Pancreas (tissue), 10 donors: Measurements from ENCODE around the gene EZH1. TPM values are rescaled to one million over a fixed set of nuclear protein-coding genes. Genes with fewer than 3 reads are reported as not detected.

Experiments
- ATAC-seq, 4 donors: fragments of 200-7000 bp; cut with Tn5 transposase; one replicate each; pipeline versions ENCODE4 v1.8.0 to v1.9.1; 2020; ENCODE audit warnings: mild to moderate bottlenecking in 4 of 4, moderate library complexity in 4 of 4
- DNase-seq, 6 donors: peaks; one replicate each; pipeline ENCODE4 v3.0.0-alpha.2; 2020
- FAIRE-seq: peaks from 2 replicates; lab custom pipeline; 2012; peaks lifted over from hg19 to GRCh38; lab: Jason Lieb, UNC
- H3K27ac ChIP-seq, 4 donors: fragments of 200-600 bp; sonication (generic); 1 replicate in 3 of 4; 2 replicates in 1 of 4; pipeline versions ENCODE4 v1.5.0 to v1.8.0; 2020
- H3K27me3 ChIP-seq, 4 donors: fragments of 200-600 bp; one replicate each; pipeline ENCODE4 v1.8.0; 2021
- H3K36me3 ChIP-seq, 3 donors: fragments of 200-600 bp; sonication (generic) in 1 of 3; one replicate each; pipeline versions ENCODE4 v1.5.0 to v1.8.0; 2020 to 2021
- H3K4me1 ChIP-seq, 3 donors: fragments of 200-600 bp; one replicate each; pipeline ENCODE4 v1.8.0; 2021
- H3K4me3 ChIP-seq, 4 donors: fragments of 200-600 bp; sonication (generic) in 2 of 4; one replicate each; pipeline versions ENCODE4 v1.5.0 to v1.8.0; 2020 to 2021
- H3K9me3 ChIP-seq, 4 donors: fragments of 200-600 bp; one replicate each; pipeline ENCODE4 v1.8.0; 2021
- CTCF ChIP-seq, 4 donors: fragments of 200-600 bp; sonication (generic) in 3 of 4; IDR thresholded peaks; one replicate each; pipeline versions ENCODE4 v1.5.0 to v1.8.0; 2021; ENCODE audit warnings: antibody characterized with exemption in 4 of 4
- WGBS, 2 donors: extraction: QIAGEN DNeasy Blood & Tissue Kit; methylation state at CpG; one replicate each; pipeline ENCODE4 v1.1.7; 2013; 5-methylcytosine and 5-hydroxymethylcytosine counted together
- intact Hi-C, 3 donors: fragments of 100-400 bp; cut with DNase I; formaldehyde crosslinking; loops; one replicate each; pipeline versions ENCODE4 v1.11.1 to v1.14.2; 2022
- polyA plus RNA-seq, 2 donors: library from polyadenylated mRNA; stranded (reverse); fragments of 200-250 nt; gene quantifications; one replicate each; pipeline ENCODE4 v1.2.3, GENCODE V29; 2013
- total RNA-seq, 6 donors: library from RNA; stranded (reverse); fragmentation: NEBNext Ultra II Directional in 4 of 6; extraction: Animal tissue kit (Norgen Biotek cat#: 25700) in 4 of 6; gene quantifications; one replicate each; pipeline versions ENCODE4 v1.2.1 to v1.2.4, GENCODE V29; 2021 to 2023
- donor health status: healthy with polysubstance abuse.
- donor health status: DM: no; HTN: no; CAD: no; lungs with moderate emphysema.
- donor health status: DM: no; HTN: no; CAD: no.
- donor health status: control.
- donor health status: control.
- donor health status: Bipolar disorder and iron deficiency.
- donor health status: DM: yes; HTN: yes; CAD: no.
- donor health status: DM: no; HTN: no; CAD: no.
- donor health status: DM: no; HTN: no; CAD: no.
- donor health status: DM: yes; HTN: yes; CAD: no.

The EZH1 gene
- total and polyA plus RNA-seq, 8 donors: 8.8 to 25.4 (median 15.5) TPM

- Histone ChIP-seq H3K4me1 (no peaks in the 10 kb centered on the region), H3K27me3 (no peaks in the 10 kb centered on the region), H3K4me3 (no peak overlapping the region), H3K36me3 (peaks cover 0 to 18% (median 6%) of the 10 kb centered on the region in 3 donors), H3K9me3 (no peaks in the 10 kb centered on the region), H3K27ac (no peak overlapping the region)
- ATAC-seq: no peak
- intact Hi-C loops: no loop called here
- no peak for DNase-seq
- FAIRE-seq: no peak
- 92 to 95% methylated on average over 4 of the region's 4 CpGs for WGBS, 2 donors
- TF ChIP-seq CTCF (IDR thresholded peaks at IDR 0.05): no peak
These were observed 45.5 kb downstream of the EZH1 start for GRCh38 chr17:42699415-42699740.

- peak in 3 of 4 donors; percentile 19 to 42 (median 37) for ATAC-seq
- no peaks in the 10 kb centered on the region for H3K27me3 ChIP-seq
- no peak overlapping the region for H3K27ac ChIP-seq
- intact Hi-C loops: no loop called here
- no peak for DNase-seq
- WGBS, 2 donors: 59 to 84% methylated on average over 2 of the region's 2 CpGs
- H3K4me3 ChIP-seq: no peak overlapping the region
- TF ChIP-seq CTCF (IDR thresholded peaks at IDR 0.05): no peak
- no peaks in the 10 kb centered on the region for H3K4me1 ChIP-seq
- H3K9me3 ChIP-seq: no peaks in the 10 kb centered on the region
- peaks cover 0 to 13% (median 6%) of the 10 kb centered on the region in 3 donors for H3K36me3 ChIP-seq
- no peak for FAIRE-seq
These were observed 46.0 kb downstream of the EZH1 start for GRCh38 chr17:42698736-42699414.

- no peaks in the 10 kb centered on the region for H3K4me1 ChIP-seq
- H3K27ac ChIP-seq: no peak overlapping the region
- no peaks in the 10 kb centered on the region for H3K9me3 ChIP-seq
- no peaks in the 10 kb centered on the region for H3K27me3 ChIP-seq
- 87 to 88% methylated on average over 19 of the region's 19 CpGs for WGBS, 2 donors
- FAIRE-seq: no peak
- peak in 1 of 6 donors; percentile 11 for DNase-seq
- ATAC-seq: no peak
- no peaks in the 10 kb centered on the region for H3K36me3 ChIP-seq
- intact Hi-C loops: no loop called here
- TF ChIP-seq CTCF (IDR thresholded peaks at IDR 0.05): no peak
- H3K4me3 ChIP-seq: no peak overlapping the region
These were observed 47.6 kb downstream of the EZH1 start for GRCh38 chr17:42697108-42697811.

- TF ChIP-seq CTCF (IDR thresholded peaks at IDR 0.05): no peak
- no peaks in the 10 kb centered on the region for H3K27me3 ChIP-seq
- no peak overlapping the region for H3K27ac ChIP-seq
- no peak for FAIRE-seq
- no peak for ATAC-seq
- WGBS, 2 donors: 89 to 91% methylated on average over 20 of the region's 20 CpGs
- peak in 1 of 6 donors; percentile 45 for DNase-seq
- no peaks in the 10 kb centered on the region for H3K9me3 ChIP-seq
- H3K36me3 ChIP-seq: no peaks in the 10 kb centered on the region
- H3K4me1 ChIP-seq: no peaks in the 10 kb centered on the region
- intact Hi-C loops: no loop called here
- no peak overlapping the region for H3K4me3 ChIP-seq
These were observed 49.3 kb downstream of the EZH1 start for GRCh38 chr17:42695500-42695899.

- TF ChIP-seq CTCF (IDR thresholded peaks at IDR 0.05): no peak
- Histone ChIP-seq H3K9me3 (no peaks in the 10 kb centered on the region), H3K36me3 (no peaks in the 10 kb centered on the region), H3K27ac (no peak overlapping the region), H3K4me1 (no peaks in the 10 kb centered on the region), H3K4me3 (no peak overlapping the region), H3K27me3 (no peaks in the 10 kb centered on the region)
- DNase-seq (no peak), ATAC-seq (no peak), FAIRE-seq (no peak)
- WGBS, 2 donors: 89 to 91% methylated on average over 3 of the region's 3 CpGs
- intact Hi-C loops: no loop called here
These were observed 50.3 kb downstream of the EZH1 start for GRCh38 chr17:42694524-42694923.
